K562 (cell line): Measurements from ENCODE around the gene GLP2R. TPM values are rescaled to one million over a fixed set of nuclear protein-coding genes. Genes with fewer than 3 reads are reported as not detected.

Experiments
- ATAC-seq: fragments of 200-7000 bp; cut with Tn5 transposase; 3 replicates; pipeline ENCODE4 v1.9.1; 2020; ENCODE audit warnings: moderate library complexity
- BruUV-seq: library from RNA; stranded (reverse); fragments of 400-500 nt; replicated peaks from 2 replicates; lab custom pipeline; 2021; lab: Mats Ljungman, UMichigan
- CTCF ChIA-PET: fragments of 300-600 bp; formaldehyde crosslinking; extraction: SDS; loops from one replicate; lab custom pipeline; 2021; ENCODE audit warnings: low intra/inter-chr PET ratio; lab: Yijun Ruan, JAX
- POLR2A ChIA-PET: fragments of 300-600, 350-650 bp; sonication (Branson Sonifier 250); formaldehyde crosslinking; extraction: SDS; loops from one replicate; lab custom pipeline; 2021; ENCODE audit warnings: antibody characterized with exemption, inconsistent platforms; lab: Yijun Ruan, JAX
- DNase-seq, 4 experiments: peaks; one replicate each; pipeline versions ENCODE4 v3.0.0 to v3.0.0-alpha.2; 2011 to 2018; ENCODE audit warnings: low spot score in 3 of 4, mixed read lengths in 3 of 4; ENCODE audit errors: extremely low read depth in 1 of 4
- FAIRE-seq: peaks from 2 replicates; lab custom pipeline; 2011; peaks lifted over from hg19 to GRCh38; lab: Jason Lieb, UNC
- H2AFZ ChIP-seq: 2 replicates; pipeline ENCODE4 v1.6.0; 2011; ENCODE audit warnings: low read depth, low read length, control low read depth, inconsistent platforms
- H3K27ac ChIP-seq: fragments of 200-600 bp; 3 replicates; pipeline ENCODE4 v1.8.0; 2011; ENCODE audit warnings: low read depth, mild to moderate bottlenecking, control low read depth, inconsistent platforms, low read length, moderate library complexity, mixed read lengths; ENCODE audit errors: extremely low read depth
- H3K27me3 ChIP-seq, 2 experiments: fragments of 300-600 bp in 1 of 2; 2 replicates in 1 of 2; 3 replicates in 1 of 2; pipeline versions ENCODE4 v1.6.0 to v1.8.0; 2011; ENCODE audit warnings: inconsistent platforms in 2 of 2, low read length in 2 of 2, mild to moderate bottlenecking in 1 of 2, mixed read lengths in 1 of 2, moderate library complexity in 1 of 2; ENCODE audit not compliant: control insufficient read depth in 2 of 2, insufficient read depth in 2 of 2
- H3K36me3 ChIP-seq: fragments of 300-600 bp; 3 replicates; pipeline ENCODE4 v1.8.0; 2011; ENCODE audit warnings: mild to moderate bottlenecking, low read length, inconsistent platforms; ENCODE audit not compliant: control insufficient read depth, insufficient read depth
- H3K4me1 ChIP-seq, 2 experiments: fragments of 200-600 bp in 1 of 2; replicated peaks in 1 of 2; 2 replicates in 1 of 2; 3 replicates in 1 of 2; pipeline versions ENCODE4 v1.5.1 to v1.8.0; 2011; ENCODE audit warnings: inconsistent platforms in 2 of 2, low read length in 2 of 2, mild to moderate bottlenecking in 1 of 2, mixed read lengths in 1 of 2, moderate library complexity in 1 of 2; ENCODE audit not compliant: control insufficient read depth in 2 of 2, insufficient read depth in 2 of 2
- H3K4me2 ChIP-seq: 2 replicates; pipeline ENCODE4 v1.6.1; 2011; ENCODE audit warnings: low read length, control low read depth, inconsistent platforms, mixed read lengths; ENCODE audit not compliant: insufficient read depth
- H3K4me3 ChIP-seq: fragments of 200-600 bp; sonication (generic), shearing (Covaris generic); 2 replicates; pipeline ENCODE4 v1.5.1; 2016; ENCODE audit warnings: control low read depth, inconsistent platforms
- H3K79me2 ChIP-seq: fragments of 200-600 bp; 3 replicates; pipeline ENCODE4 v1.8.0; 2011; ENCODE audit warnings: low read length, inconsistent platforms; ENCODE audit not compliant: control insufficient read depth, insufficient read depth
- H3K9ac ChIP-seq, 2 experiments: 2 replicates each; pipeline versions ENCODE4 v1.6.0 to v1.6.1; 2011; ENCODE audit warnings: low read depth in 2 of 2, low read length in 2 of 2, control low read depth in 1 of 2, inconsistent platforms in 1 of 2, mild to moderate bottlenecking in 1 of 2, mixed read lengths in 1 of 2; ENCODE audit not compliant: insufficient read depth in 1 of 2
- H3K9me1 ChIP-seq: one replicate; pipeline ENCODE4 v1.6.0; 2011; ENCODE audit warnings: inconsistent platforms, mild to moderate bottlenecking, low read length, moderate library complexity; ENCODE audit not compliant: control insufficient read depth, insufficient read depth
- H3K9me3 ChIP-seq: replicated peaks from 2 replicates; pipeline ENCODE4 v1.5.1; 2011; ENCODE audit warnings: low read depth, low read length, inconsistent platforms; ENCODE audit not compliant: control insufficient read depth, insufficient read depth
- H4K20me1 ChIP-seq: replicated peaks from 2 replicates; pipeline ENCODE4 v1.6.1; 2011; ENCODE audit warnings: low read length, inconsistent platforms, mixed read lengths; ENCODE audit not compliant: control insufficient read depth, insufficient read depth
- ARID3A ChIP-seq: IDR thresholded peaks from 2 replicates; pipeline ENCODE4 v1.6.1; 2012; ENCODE audit warnings: low read depth, low read length, improper control_type of control experiment, borderline replicate concordance
- E2F6 ChIP-seq, 2 experiments: IDR thresholded peaks; 2 replicates each; pipeline ENCODE4 v1.6.1; 2011; ENCODE audit warnings: borderline replicate concordance in 1 of 2, control low read depth in 1 of 2, low read depth in 1 of 2, low read length in 1 of 2, mild to moderate bottlenecking in 1 of 2, mixed read lengths in 1 of 2, moderate library complexity in 1 of 2; ENCODE audit not compliant: insufficient read depth in 1 of 2, insufficient read length in 1 of 2, poor library complexity in 1 of 2, severe bottlenecking in 1 of 2; ENCODE audit errors: extremely low read depth in 1 of 2
- ERF ChIP-seq: fragments of 450-650 bp; formaldehyde crosslinking; IDR thresholded peaks from 2 replicates; pipeline ENCODE4 v1.4.0; 2020; ENCODE audit warnings: mild to moderate bottlenecking, mixed read lengths
- GABPA ChIP-seq: fragments of 200-800 bp; sonication (Bioruptor generic); conservative IDR thresholded peaks from 2 replicates; pipeline ENCODE4 v1.6.1; 2016; ENCODE audit warnings: low read depth, missing genetic modification characterization, missing compliant biosample characterization
- NR0B1 ChIP-seq: fragments of 450-650 bp; IDR thresholded peaks from one replicate; pipeline ENCODE4 v1.6.1; 2018; ENCODE audit warnings: mild to moderate bottlenecking, moderate library complexity; ENCODE audit not compliant: partially characterized antibody
- TGIF2 ChIP-seq: sonication (generic); formaldehyde crosslinking; IDR thresholded peaks from 2 replicates; pipeline ENCODE4 v1.8.1; 2022; ENCODE audit warnings: mild to moderate bottlenecking, missing genetic modification reagents, moderate library complexity
- UBTF ChIP-seq, 2 experiments: IDR thresholded peaks; 2 replicates each; pipeline ENCODE4 v1.6.1; 2012; ENCODE audit warnings: improper control_type of control experiment in 2 of 2, low read depth in 2 of 2, low read length in 2 of 2, borderline replicate concordance in 1 of 2
- ZNF384 ChIP-seq: IDR thresholded peaks from 2 replicates; pipeline ENCODE4 v1.6.1; 2012; ENCODE audit warnings: low read depth, low read length, improper control_type of control experiment
- WGBS: fragments of 100-300 bp; shearing (Covaris generic); methylation state at CpG from one replicate; pipeline ENCODE4 v1.1.6; 2016; ENCODE audit warnings: low coverage, mixed read lengths; ENCODE audit not compliant: insufficient coverage; ENCODE audit errors: missing lambda C conversion rate; 5-methylcytosine and 5-hydroxymethylcytosine counted together
- in situ Hi-C: fragments of 300-500 bp; cut with MboI; formaldehyde crosslinking; loops from 4 replicates; pipeline ENCODE4 v1.15.0; 2018; ENCODE audit warnings: inconsistent platforms, mixed read lengths
- intact Hi-C: fragments of 100-400 bp; cut with micrococcal nuclease; formaldehyde crosslinking; loops from 2 replicates; pipeline ENCODE4 v1.14.2; 2022
- polyA plus RNA-seq, 8 experiments: library from polyadenylated mRNA; depleted of rRNA in 4 of 8; stranded (reverse) in 5 of 8; unstranded in 3 of 8; fragments of >200 nt; fragmentation: Nextera tagmentation in 2 of 8; fragmentation: Illumina TruSeq in 1 of 8; extraction: Ambion mirVana in 2 of 8; extraction: Trizol in 1 of 8; gene quantifications; 2 replicates each; pipeline versions ENCODE4 v1.2.1 to v1.2.3, GENCODE V29; 2011 to 2014; ENCODE audit warnings: inconsistent platforms in 1 of 8, missing spikeins in 1 of 8
- total RNA-seq, 7 experiments: library from RNA; depleted of rRNA in 6 of 7; stranded (reverse); fragments of >200 nt in 6 of 7; fragmentation: Illumina TruSeq in 2 of 7; extraction: Trizol in 2 of 7; gene quantifications; 2 replicates each; pipeline versions ENCODE4 v1.2.1 to v1.2.3, GENCODE V29; 2011 to 2021; ENCODE audit warnings: low replicate concordance in 1 of 7

GLP2R gene
- total and polyA plus RNA-seq, 9 of the 15 experiments (the other 6 are each of a cell fraction or from before 2014, with no cell fraction given), result not detected

- CTCF ChIA-PET, result no interaction called here
- no TSS peak for BruUV-seq
- Histone ChIP-seq H3K36me3 (no peaks in the 10 kb centered on the region), H3K9ac (no peak overlapping the region), H3K79me2 (no peaks in the 10 kb centered on the region), H3K4me1 (no peaks in the 10 kb centered on the region), H3K27me3 (no peaks in the 10 kb centered on the region), H3K4me3 (no peak overlapping the region), H3K9me1 (no peaks in the 10 kb centered on the region), H3K4me2 (no peak overlapping the region)
- 0% methylated on average over 2 of the region's 5 CpGs for WGBS
- intact Hi-C loops, result no loop called here
- POLR2A ChIA-PET, result no interaction called here
- no peak for FAIRE-seq
- no peak for TF ChIP-seq UBTF (IDR thresholded peaks at IDR 0.05; ENCODE audit: borderline replicate concordance in 1 of 2, low read depth in 2 of 2, low read length in 2 of 2)
- TF ChIP-seq GABPA (tag), result no peak
- TF ChIP-seq, all 486 proteins: peak for 0
- ATAC-seq (no peak), DNase-seq (no peak)
- H2AFZ ChIP-seq, result no peak overlapping the region
- in situ Hi-C loops, result no loop called here
- H4K20me1 ChIP-seq, result no peaks in the 10 kb centered on the region
- no peak overlapping the region for H3K27ac ChIP-seq
- no peaks in the 10 kb centered on the region for H3K9me3 ChIP-seq
Measured at GRCh38 chr17:9859781-9860180, 34.1 kb downstream of the GLP2R start.

- in situ Hi-C loops, result no loop called here
- intact Hi-C loops, result no loop called here
- no peak for DNase-seq
- H3K4me1 ChIP-seq, result no peaks in the 10 kb centered on the region
- WGBS, result 2% methylated on average over 7 of the region's 7 CpGs
- no peaks in the 10 kb centered on the region for H3K79me2 ChIP-seq
- FAIRE-seq, result no peak
- no peaks in the 10 kb centered on the region for H3K36me3 ChIP-seq
- no peaks in the 10 kb centered on the region for H3K9me1 ChIP-seq
- BruUV-seq, result no TSS peak
- H3K27ac ChIP-seq, result no peak overlapping the region
- no peak overlapping the region for H3K9ac ChIP-seq
- no peak for ATAC-seq
- no peak overlapping the region for H3K4me2 ChIP-seq
- H4K20me1 ChIP-seq, result no peaks in the 10 kb centered on the region
- H3K4me3 ChIP-seq, result no peak overlapping the region
- H2AFZ ChIP-seq, result no peak overlapping the region
- ChIA-PET CTCF (no interaction called here), POLR2A (no interaction called here)
- H3K9me3 ChIP-seq, result no peaks in the 10 kb centered on the region
- H3K27me3 ChIP-seq, result no peaks in the 10 kb centered on the region
- TF ChIP-seq ARID3A, result no peak
- TF ChIP-seq ERF, result no peak
- TF ChIP-seq ZNF384, result no peak
- no peak for TF ChIP-seq E2F6 (IDR thresholded peaks at IDR 0.05; ENCODE audit: borderline replicate concordance in 1 of 2, extremely low read depth in 1 of 2, insufficient read depth in 1 of 2, insufficient read length in 1 of 2, low read depth in 1 of 2, low read length in 1 of 2, poor library complexity in 1 of 2, severe bottlenecking in 1 of 2)
- TF ChIP-seq TGIF2, result no peak
- no peak for TF ChIP-seq NR0B1
Measured at GRCh38 chr17:9860851-9861250, 35.1 kb downstream of the GLP2R start.
